Heart right ventricle (tissue), 16 donors: ENCODE measurements around the gene ECPAS. TPM values are rescaled to one million over a fixed set of nuclear protein-coding genes. Genes with fewer than 3 reads are reported as not detected.

Source experiments
- ATAC-seq, 8 donors: fragments of 200-7000 bp; cut with Tn5 transposase; one replicate each; pipeline ENCODE4 v1.9.1; 2020; ENCODE audit warnings: mild to moderate bottlenecking in 8 of 8, moderate library complexity in 8 of 8, moderate number of reproducible peaks in 1 of 8
- DNase-seq, 2 donors: peaks; one replicate each; pipeline ENCODE4 v3.0.0-alpha.2; 2020
- H3K27ac ChIP-seq, 10 donors: fragments of 200-600 bp; sonication (generic) in 2 of 10; one replicate each; pipeline versions ENCODE4 v1.5.0 to v1.8.0; 2020 to 2022; ENCODE audit warnings: mild to moderate bottlenecking in 3 of 10
- H3K27me3 ChIP-seq, 7 donors: fragments of 200-600 bp; one replicate each; pipeline ENCODE4 v1.8.0; 2021 to 2022; ENCODE audit warnings: mild to moderate bottlenecking in 2 of 7
- H3K36me3 ChIP-seq, 9 donors: fragments of 200-600 bp; sonication (generic) in 1 of 9; one replicate each; pipeline versions ENCODE4 v1.5.0 to v1.8.0; 2020 to 2022; ENCODE audit warnings: mild to moderate bottlenecking in 2 of 9
- H3K4me1 ChIP-seq, 9 donors: fragments of 200-600 bp; sonication (generic) in 1 of 9; one replicate each; pipeline versions ENCODE4 v1.5.0 to v1.8.0; 2020 to 2022; ENCODE audit warnings: mild to moderate bottlenecking in 4 of 9
- H3K4me3 ChIP-seq, 10 donors: fragments of 200-600 bp; sonication (generic) in 2 of 10; one replicate each; pipeline versions ENCODE4 v1.5.0 to v1.8.0; 2020 to 2022; ENCODE audit warnings: mild to moderate bottlenecking in 7 of 10, moderate library complexity in 2 of 10
- H3K9me3 ChIP-seq, 11 donors: fragments of 200-600 bp in 10 of 11; sonication (generic) in 2 of 11; one replicate each; pipeline versions ENCODE4 v1.5.0 to v1.8.0; 2013 to 2022; ENCODE audit warnings: mild to moderate bottlenecking in 2 of 11, control low read depth in 1 of 11, moderate library complexity in 1 of 11
- CTCF ChIP-seq, 9 donors: fragments of 200-600 bp; sonication (generic) in 2 of 9; IDR thresholded peaks; one replicate each; pipeline versions ENCODE4 v1.5.0 to v1.8.0; 2021 to 2022; ENCODE audit warnings: antibody characterized with exemption in 9 of 9, mild to moderate bottlenecking in 5 of 9, moderate library complexity in 1 of 9
- WGBS, 2 donors: extraction: QIAGEN DNeasy Blood & Tissue Kit; methylation state at CpG; one replicate each; pipeline ENCODE4 v1.1.7; 2013; ENCODE audit warnings: inconsistent platforms in 1 of 2; 5-methylcytosine and 5-hydroxymethylcytosine counted together
- intact Hi-C, 10 donors: fragments of 100-400 bp; cut with DNase I; formaldehyde crosslinking; loops; one replicate each; pipeline versions ENCODE4 v1.11.1 to v1.14.2; 2022
- polyA plus RNA-seq, 2 donors: library from polyadenylated mRNA; stranded (reverse); fragments of 200-250 nt; gene quantifications; one replicate each; pipeline ENCODE4 v1.2.3, GENCODE V29; 2013
- total RNA-seq, 10 donors: library from RNA; stranded (reverse); fragmentation: NEBNext Ultra II Directional in 3 of 10; extraction: Animal tissue kit (Norgen Biotek cat#: 25700) in 3 of 10; gene quantifications; one replicate each; pipeline versions ENCODE4 v1.2.1 to v1.2.4, GENCODE V29; 2021 to 2023
- donor health status: Arrhythmogenic right ventricular cardiomyopathy.
- donor health status: ischemic (EF 13 %, LVEDD 7.1; RV severe dilation, severe dysfunction).
- donor health status: healthy with polysubstance abuse.
- donor health status: DM: no; HTN: yes; CAD: no.
- donor health status: DM: no; HTN: no; CAD: no.
- donor health status: ischemic (EF 25% LVEDD 6.9; RV normal size, moderate dysfunction).
- donor health status: ischemic (EF 25% LVEDD 5.7; RV mildly dilated, moderate dysfunction).
- donor health status: healthy.
- donor health status: DM: yes; HTN: yes; CAD: no.
- donor health status: Ischemic cardiomyopathy.
- donor health status: ischemic (EF 35%, LVEDD 5.7; RV mildly dilated, moderate dysfunction).
- donor health status: nonischemic (EF 11% LVEDD 7.7; RV severe dilation, severe dysfunction).
- donor health status: DM: yes; HTN: yes; CAD: no.
- donor health status: PGD.
- donor health status: ischemic (EF 29% LVEDD 5.4; RV normal size, mild dysfunction).
- donor health status: nonischemic (EF 23%, LVEDD 6.1; RV moderate dilation, normal function).

The ECPAS gene
- total and polyA plus RNA-seq, 12 donors, result 20.6 to 128 (median 108) TPM

GRCh38 chr9:111481885-111482636, 2.1 kb downstream of the ECPAS start:
- no peak for ATAC-seq
- TF ChIP-seq CTCF (IDR thresholded peaks at IDR 0.05), result no peak
- H3K27ac ChIP-seq, result peak overlapping the region in 8 of 10 donors; percentile 98 to 99 (median 98)
- intact Hi-C loops, result no loop called here
- peak overlapping the region in 9 of 10 donors; percentile 88 to 100 (median 96) for H3K4me3 ChIP-seq
- H3K4me1 ChIP-seq, result peaks cover 0 to 52% (median 27%) of the 10 kb centered on the region in 9 donors
- no peaks in the 10 kb centered on the region for H3K9me3 ChIP-seq
- DNase-seq, result no peak
- no peaks in the 10 kb centered on the region for H3K27me3 ChIP-seq
- H3K36me3 ChIP-seq, result no peaks in the 10 kb centered on the region
- 45 to 48% methylated on average over 13 of the region's 13 CpGs for WGBS, 2 donors

GRCh38 chr9:111477677-111478076, 6.5 kb downstream of the ECPAS start:
- ATAC-seq (no peak), DNase-seq (no peak)
- TF ChIP-seq CTCF (IDR thresholded peaks at IDR 0.05), result no peak
- intact Hi-C loops, result no loop called here
- no peak overlapping the region for H3K4me3 ChIP-seq
- peaks cover 0 to 79% (median 46%) of the 10 kb centered on the region in 9 donors for H3K4me1 ChIP-seq
- WGBS, 2 donors, result 92 to 95% methylated on average over 3 of the region's 3 CpGs
- H3K27ac ChIP-seq, result no peak overlapping the region
- H3K27me3 ChIP-seq, result no peaks in the 10 kb centered on the region
- H3K9me3 ChIP-seq, result no peaks in the 10 kb centered on the region
- no peaks in the 10 kb centered on the region for H3K36me3 ChIP-seq

DNA sequence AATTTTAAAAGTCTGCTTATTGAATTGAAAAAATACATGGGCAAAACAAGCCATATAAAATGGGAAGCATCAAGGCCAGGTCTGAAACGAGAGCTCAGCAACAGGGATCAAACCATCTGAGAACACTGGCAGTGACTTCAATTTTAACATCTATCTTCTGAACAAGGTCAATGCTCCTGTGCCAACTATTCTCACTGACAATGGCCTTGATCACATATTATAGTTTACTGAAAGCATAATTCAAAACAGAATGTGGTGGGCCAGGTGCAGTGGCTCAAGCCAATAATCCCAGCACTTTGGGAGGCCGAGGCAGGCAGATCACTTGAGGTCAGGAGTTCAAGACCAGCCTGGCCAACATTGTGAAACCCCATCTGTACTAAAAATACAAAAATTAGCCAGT, 9.0 kb downstream of the ECPAS start:
- Histone ChIP-seq H3K4me1 (peaks cover 0 to 74% (median 43%) of the 10 kb centered on the region in 9 donors), H3K27ac (no peak overlapping the region), H3K4me3 (no peak overlapping the region), H3K36me3 (no peaks in the 10 kb centered on the region), H3K9me3 (no peaks in the 10 kb centered on the region), H3K27me3 (no peaks in the 10 kb centered on the region)
- WGBS, 2 donors, result 71% methylated on average over 2 of the region's 2 CpGs
- ATAC-seq (peak in 2 of 8 donors; percentile 25 to 37), DNase-seq (no peak)
- intact Hi-C loops, result no loop called here
- TF ChIP-seq CTCF (IDR thresholded peaks at IDR 0.05), result no peak

DNA sequence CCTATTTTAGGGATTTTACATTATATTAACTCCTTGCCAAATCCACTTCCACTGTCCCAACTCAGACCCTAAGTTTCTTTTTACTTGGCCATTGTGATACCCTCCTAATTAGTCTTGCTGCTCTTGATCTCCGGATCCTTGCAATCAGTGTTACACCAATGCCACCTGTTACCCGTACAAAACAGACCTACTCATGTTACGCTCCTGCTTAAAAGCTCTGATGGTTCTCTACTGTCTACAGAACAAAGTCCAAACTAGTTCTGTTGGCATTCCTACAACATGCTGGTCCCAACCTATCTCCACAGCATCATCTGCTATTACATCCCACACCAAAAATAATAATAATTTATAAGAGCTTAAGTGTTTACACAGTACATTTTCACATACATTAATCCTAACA, 9.8 kb downstream of the ECPAS start:
- ATAC-seq (no peak), DNase-seq (no peak)
- intact Hi-C loops, result no loop called here
- TF ChIP-seq CTCF (IDR thresholded peaks at IDR 0.05), result no peak
- H3K4me3 ChIP-seq, result no peak overlapping the region
- H3K9me3 ChIP-seq, result no peaks in the 10 kb centered on the region
- no peaks in the 10 kb centered on the region for H3K36me3 ChIP-seq
- peaks cover 0 to 73% (median 43%) of the 10 kb centered on the region in 9 donors for H3K4me1 ChIP-seq
- no peak overlapping the region for H3K27ac ChIP-seq
- 81 to 82% methylated on average over 3 of the region's 3 CpGs for WGBS, 2 donors
- no peaks in the 10 kb centered on the region for H3K27me3 ChIP-seq
